HEK293 (cell line): ENCODE data around the gene KCTD11.
A peak's percentile ranks its signal among the peaks of the same experiment; 100 is the strongest.

Source experiments
- KLF7 ChIP-seq: fragments of 450-650 bp; formaldehyde crosslinking; IDR thresholded peaks from 2 replicates; pipeline ENCODE4 v1.5.1; 2016; ENCODE audit warnings: missing biosample characterization, missing genetic modification characterization, borderline replicate concordance
- KLF8 ChIP-seq: fragments of 450-650 bp; formaldehyde crosslinking; IDR thresholded peaks from 2 replicates; pipeline ENCODE4 v1.5.1; 2016; ENCODE audit warnings: missing biosample characterization, missing genetic modification characterization
- SCRT1 ChIP-seq: fragments of 450-650 bp; formaldehyde crosslinking; IDR thresholded peaks from 2 replicates; pipeline ENCODE4 v1.5.1; 2016; ENCODE audit warnings: missing biosample characterization, missing genetic modification characterization, borderline replicate concordance
- TCF7L2 ChIP-seq: IDR thresholded peaks from 2 replicates; pipeline ENCODE4 v1.6.1; 2011; ENCODE audit warnings: low read depth, mild to moderate bottlenecking, inconsistent platforms, low read length, moderate library complexity, borderline replicate concordance
- ZBTB49 ChIP-seq: fragments of 450-650 bp; formaldehyde crosslinking; IDR thresholded peaks from 2 replicates; pipeline ENCODE4 v1.5.1; 2016; ENCODE audit warnings: missing biosample characterization, missing genetic modification characterization, low read depth
- ZNF114 ChIP-seq: fragments of 450-650 bp; formaldehyde crosslinking; IDR thresholded peaks from 2 replicates; pipeline ENCODE4 v1.5.0; 2017; ENCODE audit warnings: missing biosample characterization, missing genetic modification characterization
- ZNF132 ChIP-seq: fragments of 450-650 bp; formaldehyde crosslinking; IDR thresholded peaks from 2 replicates; pipeline ENCODE4 v1.5.1; 2017; ENCODE audit warnings: missing biosample characterization, missing genetic modification characterization, borderline replicate concordance
- ZNF133 ChIP-seq: fragments of 450-650 bp; formaldehyde crosslinking; IDR thresholded peaks from 2 replicates; pipeline ENCODE4 v1.5.1; 2016; ENCODE audit warnings: missing biosample characterization, missing genetic modification characterization
- ZNF140 ChIP-seq: fragments of 450-650 bp; formaldehyde crosslinking; IDR thresholded peaks from 2 replicates; pipeline ENCODE4 v1.5.1; 2016; ENCODE audit warnings: missing biosample characterization, missing genetic modification characterization
- ZNF18 ChIP-seq: fragments of 450-650 bp; formaldehyde crosslinking; IDR thresholded peaks from 2 replicates; pipeline ENCODE4 v1.5.1; 2016; ENCODE audit warnings: missing biosample characterization, missing genetic modification characterization
- ZNF350 ChIP-seq: fragments of 450-650 bp; formaldehyde crosslinking; IDR thresholded peaks from 2 replicates; pipeline ENCODE4 v1.5.0; 2017; ENCODE audit warnings: missing biosample characterization, mild to moderate bottlenecking, missing genetic modification characterization
- ZNF423 ChIP-seq: fragments of 450-650 bp; formaldehyde crosslinking; IDR thresholded peaks from 2 replicates; pipeline ENCODE4 v1.5.1; 2016; ENCODE audit warnings: missing biosample characterization, missing genetic modification characterization
- ZNF433 ChIP-seq: fragments of 450-650 bp; formaldehyde crosslinking; IDR thresholded peaks from 2 replicates; pipeline ENCODE4 v1.5.1; 2016; ENCODE audit warnings: missing biosample characterization, missing genetic modification characterization, low read depth
- ZNF529 ChIP-seq: fragments of 450-650 bp; formaldehyde crosslinking; IDR thresholded peaks from 2 replicates; pipeline ENCODE4 v1.5.1; 2017; ENCODE audit warnings: missing genetic modification characterization, missing biosample characterization; ENCODE audit not compliant: insufficient replicate concordance
- ZNF549 ChIP-seq: fragments of 450-650 bp; IDR thresholded peaks from 2 replicates; pipeline ENCODE4 v1.5.1; 2018; ENCODE audit warnings: missing biosample characterization, missing genetic modification characterization, mild to moderate bottlenecking, inconsistent platforms, moderate library complexity
- ZNF596 ChIP-seq: fragments of 450-650 bp; IDR thresholded peaks from 2 replicates; pipeline ENCODE4 v1.5.0; 2018; ENCODE audit warnings: missing biosample characterization, mild to moderate bottlenecking, missing genetic modification characterization, moderate library complexity
- ZNF677 ChIP-seq: fragments of 450-650 bp; IDR thresholded peaks from 2 replicates; pipeline ENCODE4 v1.5.0; 2018; ENCODE audit warnings: missing biosample characterization, mild to moderate bottlenecking, missing genetic modification characterization, moderate library complexity
- ZNF747 ChIP-seq: fragments of 450-650 bp; formaldehyde crosslinking; IDR thresholded peaks from 2 replicates; pipeline ENCODE4 v1.5.1; 2016; ENCODE audit warnings: missing biosample characterization, missing genetic modification characterization
- ZNF777 ChIP-seq: fragments of 450-650 bp; formaldehyde crosslinking; IDR thresholded peaks from 2 replicates; pipeline ENCODE4 v1.5.1; 2017; ENCODE audit warnings: missing biosample characterization, missing genetic modification characterization, borderline replicate concordance
- ZNF837 ChIP-seq: fragments of 450-650 bp; formaldehyde crosslinking; IDR thresholded peaks from 2 replicates; pipeline ENCODE4 v1.5.1; 2016; ENCODE audit warnings: missing biosample characterization, missing genetic modification characterization
- TF ChIP-seq, protein P1 (sequence below): fragments of 450-650 bp; formaldehyde crosslinking; IDR thresholded peaks from 2 replicates; pipeline ENCODE4 v1.5.0; 2017; ENCODE audit warnings: missing biosample characterization, missing genetic modification characterization, borderline replicate concordance
- TF ChIP-seq, protein P2 (sequence below): fragments of 450-650 bp; formaldehyde crosslinking; IDR thresholded peaks from 2 replicates; pipeline ENCODE4 v1.5.1; 2016; ENCODE audit warnings: missing biosample characterization, missing genetic modification characterization
- TF ChIP-seq, protein P3 (sequence below): fragments of 450-650 bp; formaldehyde crosslinking; IDR thresholded peaks from 2 replicates; pipeline ENCODE4 v1.5.1; 2016; ENCODE audit warnings: missing biosample characterization, missing genetic modification characterization
- TF ChIP-seq, protein P4 (sequence below): fragments of 450-650 bp; formaldehyde crosslinking; IDR thresholded peaks from 2 replicates; pipeline ENCODE4 v1.5.1; 2016; ENCODE audit warnings: missing biosample characterization, missing genetic modification characterization, borderline replicate concordance

Gene KCTD11

DNA sequence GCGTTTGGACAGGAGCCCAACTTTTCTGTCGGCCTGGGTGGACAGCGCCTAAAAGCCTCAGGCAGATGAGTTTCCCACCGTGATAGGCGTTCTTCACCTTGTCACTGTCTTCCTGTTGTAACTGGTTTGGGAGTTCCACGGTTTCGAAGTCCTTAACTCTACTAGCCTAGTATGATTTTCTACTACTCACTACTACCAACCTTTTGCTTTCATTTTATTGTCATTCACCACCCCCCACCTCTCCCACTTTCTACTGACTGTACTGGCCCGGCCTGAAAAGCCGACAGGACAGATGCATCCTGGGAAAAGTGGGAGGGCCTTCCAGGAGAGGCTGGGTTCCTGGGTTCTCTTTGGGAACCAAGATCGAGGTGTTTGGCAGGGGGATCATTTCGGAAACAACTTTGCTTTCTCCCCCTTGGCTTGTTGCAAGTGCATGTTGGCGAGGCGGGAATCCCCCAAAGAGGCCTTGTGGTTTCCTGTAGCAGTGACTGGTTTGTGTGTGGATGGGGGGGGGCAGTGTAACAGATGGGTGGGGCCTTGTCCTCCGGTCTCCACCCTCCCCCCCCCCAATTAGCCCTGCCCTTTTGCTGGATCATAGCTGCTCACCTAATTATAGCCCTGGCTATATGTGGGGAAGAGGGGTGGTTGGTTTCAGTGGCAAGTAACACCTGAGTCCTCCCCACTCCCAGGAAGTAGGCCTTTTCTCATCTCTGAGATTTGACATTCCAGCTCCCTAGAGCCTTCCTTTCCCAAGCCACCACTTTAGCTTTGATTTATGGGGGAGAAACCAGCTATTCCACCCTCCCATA is 43.1 kb upstream of the KCTD11 start (continued):
- TF ChIP-seq SCRT1 = no peak
- TF ChIP-seq, protein P1, sequence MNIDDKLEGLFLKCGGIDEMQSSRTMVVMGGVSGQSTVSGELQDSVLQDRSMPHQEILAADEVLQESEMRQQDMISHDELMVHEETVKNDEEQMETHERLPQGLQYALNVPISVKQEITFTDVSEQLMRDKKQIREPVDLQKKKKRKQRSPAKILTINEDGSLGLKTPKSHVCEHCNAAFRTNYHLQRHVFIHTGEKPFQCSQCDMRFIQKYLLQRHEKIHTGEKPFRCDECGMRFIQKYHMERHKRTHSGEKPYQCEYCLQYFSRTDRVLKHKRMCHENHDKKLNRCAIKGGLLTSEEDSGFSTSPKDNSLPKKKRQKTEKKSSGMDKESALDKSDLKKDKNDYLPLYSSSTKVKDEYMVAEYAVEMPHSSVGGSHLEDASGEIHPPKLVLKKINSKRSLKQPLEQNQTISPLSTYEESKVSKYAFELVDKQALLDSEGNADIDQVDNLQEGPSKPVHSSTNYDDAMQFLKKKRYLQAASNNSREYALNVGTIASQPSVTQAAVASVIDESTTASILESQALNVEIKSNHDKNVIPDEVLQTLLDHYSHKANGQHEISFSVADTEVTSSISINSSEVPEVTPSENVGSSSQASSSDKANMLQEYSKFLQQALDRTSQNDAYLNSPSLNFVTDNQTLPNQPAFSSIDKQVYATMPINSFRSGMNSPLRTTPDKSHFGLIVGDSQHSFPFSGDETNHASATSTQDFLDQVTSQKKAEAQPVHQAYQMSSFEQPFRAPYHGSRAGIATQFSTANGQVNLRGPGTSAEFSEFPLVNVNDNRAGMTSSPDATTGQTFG (tag by site-specific recombination) = no peak
- TF ChIP-seq ZNF132 = no peak
- no peak for TF ChIP-seq ZNF529 (tag by site-specific recombination)
- TF ChIP-seq KLF8 (tag by site-specific recombination) = peak; percentile 25
- no peak for TF ChIP-seq ZNF549 (tag by site-specific recombination)
- no peak for TF ChIP-seq ZNF433 (tag by site-specific recombination)
- TF ChIP-seq, protein P2, sequence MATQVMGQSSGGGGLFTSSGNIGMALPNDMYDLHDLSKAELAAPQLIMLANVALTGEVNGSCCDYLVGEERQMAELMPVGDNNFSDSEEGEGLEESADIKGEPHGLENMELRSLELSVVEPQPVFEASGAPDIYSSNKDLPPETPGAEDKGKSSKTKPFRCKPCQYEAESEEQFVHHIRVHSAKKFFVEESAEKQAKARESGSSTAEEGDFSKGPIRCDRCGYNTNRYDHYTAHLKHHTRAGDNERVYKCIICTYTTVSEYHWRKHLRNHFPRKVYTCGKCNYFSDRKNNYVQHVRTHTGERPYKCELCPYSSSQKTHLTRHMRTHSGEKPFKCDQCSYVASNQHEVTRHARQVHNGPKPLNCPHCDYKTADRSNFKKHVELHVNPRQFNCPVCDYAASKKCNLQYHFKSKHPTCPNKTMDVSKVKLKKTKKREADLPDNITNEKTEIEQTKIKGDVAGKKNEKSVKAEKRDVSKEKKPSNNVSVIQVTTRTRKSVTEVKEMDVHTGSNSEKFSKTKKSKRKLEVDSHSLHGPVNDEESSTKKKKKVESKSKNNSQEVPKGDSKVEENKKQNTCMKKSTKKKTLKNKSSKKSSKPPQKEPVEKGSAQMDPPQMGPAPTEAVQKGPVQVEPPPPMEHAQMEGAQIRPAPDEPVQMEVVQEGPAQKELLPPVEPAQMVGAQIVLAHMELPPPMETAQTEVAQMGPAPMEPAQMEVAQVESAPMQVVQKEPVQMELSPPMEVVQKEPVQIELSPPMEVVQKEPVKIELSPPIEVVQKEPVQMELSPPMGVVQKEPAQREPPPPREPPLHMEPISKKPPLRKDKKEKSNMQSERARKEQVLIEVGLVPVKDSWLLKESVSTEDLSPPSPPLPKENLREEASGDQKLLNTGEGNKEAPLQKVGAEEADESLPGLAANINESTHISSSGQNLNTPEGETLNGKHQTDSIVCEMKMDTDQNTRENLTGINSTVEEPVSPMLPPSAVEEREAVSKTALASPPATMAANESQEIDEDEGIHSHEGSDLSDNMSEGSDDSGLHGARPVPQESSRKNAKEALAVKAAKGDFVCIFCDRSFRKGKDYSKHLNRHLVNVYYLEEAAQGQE (tag by site-specific recombination) = peak; percentile 92
- TF ChIP-seq KLF7 (tag by site-specific recombination) = peak; percentile 41; the same call in 1 of the 2 replicates
- TF ChIP-seq, protein P3, sequence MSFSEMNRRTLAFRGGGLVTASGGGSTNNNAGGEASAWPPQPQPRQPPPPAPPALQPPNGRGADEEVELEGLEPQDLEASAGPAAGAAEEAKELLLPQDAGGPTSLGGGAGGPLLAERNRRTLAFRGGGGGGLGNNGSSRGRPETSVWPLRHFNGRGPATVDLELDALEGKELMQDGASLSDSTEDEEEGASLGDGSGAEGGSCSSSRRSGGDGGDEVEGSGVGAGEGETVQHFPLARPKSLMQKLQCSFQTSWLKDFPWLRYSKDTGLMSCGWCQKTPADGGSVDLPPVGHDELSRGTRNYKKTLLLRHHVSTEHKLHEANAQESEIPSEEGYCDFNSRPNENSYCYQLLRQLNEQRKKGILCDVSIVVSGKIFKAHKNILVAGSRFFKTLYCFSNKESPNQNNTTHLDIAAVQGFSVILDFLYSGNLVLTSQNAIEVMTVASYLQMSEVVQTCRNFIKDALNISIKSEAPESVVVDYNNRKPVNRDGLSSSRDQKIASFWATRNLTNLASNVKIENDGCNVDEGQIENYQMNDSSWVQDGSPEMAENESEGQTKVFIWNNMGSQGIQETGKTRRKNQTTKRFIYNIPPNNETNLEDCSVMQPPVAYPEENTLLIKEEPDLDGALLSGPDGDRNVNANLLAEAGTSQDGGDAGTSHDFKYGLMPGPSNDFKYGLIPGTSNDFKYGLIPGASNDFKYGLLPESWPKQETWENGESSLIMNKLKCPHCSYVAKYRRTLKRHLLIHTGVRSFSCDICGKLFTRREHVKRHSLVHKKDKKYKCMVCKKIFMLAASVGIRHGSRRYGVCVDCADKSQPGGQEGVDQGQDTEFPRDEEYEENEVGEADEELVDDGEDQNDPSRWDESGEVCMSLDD (tag by site-specific recombination) = no peak
- no peak for TF ChIP-seq ZNF596 (tag by site-specific recombination)
- no peak for TF ChIP-seq ZNF777
- TF ChIP-seq ZNF837 (tag by site-specific recombination) = no peak
- TF ChIP-seq ZNF140 (tag by site-specific recombination) = no peak
- no peak for TF ChIP-seq ZNF747
- TF ChIP-seq ZNF133 (tag by site-specific recombination) = no peak
- TF ChIP-seq ZNF350 (tag by site-specific recombination) = no peak
- TF ChIP-seq ZNF677 (tag by site-specific recombination) = no peak
- TF ChIP-seq ZNF114 (tag by site-specific recombination) = no peak
- TF ChIP-seq ZBTB49 = no peak
- no peak for TF ChIP-seq TCF7L2
- TF ChIP-seq, protein P4, sequence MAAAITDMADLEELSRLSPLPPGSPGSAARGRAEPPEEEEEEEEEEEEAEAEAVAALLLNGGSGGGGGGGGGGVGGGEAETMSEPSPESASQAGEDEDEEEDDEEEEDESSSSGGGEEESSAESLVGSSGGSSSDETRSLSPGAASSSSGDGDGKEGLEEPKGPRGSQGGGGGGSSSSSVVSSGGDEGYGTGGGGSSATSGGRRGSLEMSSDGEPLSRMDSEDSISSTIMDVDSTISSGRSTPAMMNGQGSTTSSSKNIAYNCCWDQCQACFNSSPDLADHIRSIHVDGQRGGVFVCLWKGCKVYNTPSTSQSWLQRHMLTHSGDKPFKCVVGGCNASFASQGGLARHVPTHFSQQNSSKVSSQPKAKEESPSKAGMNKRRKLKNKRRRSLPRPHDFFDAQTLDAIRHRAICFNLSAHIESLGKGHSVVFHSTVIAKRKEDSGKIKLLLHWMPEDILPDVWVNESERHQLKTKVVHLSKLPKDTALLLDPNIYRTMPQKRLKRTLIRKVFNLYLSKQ (tag by site-specific recombination) = no peak
- no peak for TF ChIP-seq ZNF423
- no peak for TF ChIP-seq ZNF18 (tag by site-specific recombination)
